Body of pancreas (tissue), 4 donors: ENCODE measurements around the gene KRTAP1-1.
"Not testable (repeated sequence)": the region's sequence is repeated elsewhere in the genome, so short reads cannot be mapped to it uniquely, and the experiment has no call there.

Source experiments
- CTCF ChIP-seq, 7 experiments: fragments of 450-650 bp in 4 of 7; fragments of 200-600 bp in 3 of 7; sonication (generic) in 3 of 7; IDR thresholded peaks; one replicate each; pipeline ENCODE4 v1.5.1; 2016 to 2019; ENCODE audit warnings: antibody characterized with exemption in 7 of 7
- POLR2A ChIP-seq, 3 donors: fragments of 450-650 bp; IDR thresholded peaks; one replicate each; pipeline ENCODE4 v1.6.1; 2016; ENCODE audit warnings: antibody characterized with exemption in 3 of 3, mild to moderate bottlenecking in 2 of 3

- TF ChIP-seq POLR2A, CTCF (IDR thresholded peaks at IDR 0.05): not testable (repeated sequence)
Observed at GRCh38 chr17:41084100-41084856, 43.0 kb upstream of the KRTAP1-1 start, which contains the start of gene KRTAP4-7.
